Measurements from ENCODE around the gene CFAP46.

GRCh38 chr10:132984008-132984295 is 41.6 kb upstream of the CFAP46 start:
- TF ChIP-seq CTCF (IDR thresholded peaks at IDR 0.05; ENCODE audit: insufficient read depth, low read length, poor library complexity, severe bottlenecking) (no peak), EZH2phosphoT487 (conservative IDR thresholded peaks at IDR 0.05; ENCODE audit: low read length) (no peak)

All from SU-DHL-6 (cell line).